ENCODE results near the gene NETO1. TPM values are rescaled to one million over a fixed set of nuclear protein-coding genes. Genes with fewer than 3 reads are reported as not detected.
A peak's percentile ranks its signal among the peaks of the same experiment; 100 is the strongest.

NETO1 gene
- total and polyA plus RNA-seq, 2 of the 4 experiments (the other 2 are of a cell fraction), result 0.29 to 0.36 TPM

DNA sequence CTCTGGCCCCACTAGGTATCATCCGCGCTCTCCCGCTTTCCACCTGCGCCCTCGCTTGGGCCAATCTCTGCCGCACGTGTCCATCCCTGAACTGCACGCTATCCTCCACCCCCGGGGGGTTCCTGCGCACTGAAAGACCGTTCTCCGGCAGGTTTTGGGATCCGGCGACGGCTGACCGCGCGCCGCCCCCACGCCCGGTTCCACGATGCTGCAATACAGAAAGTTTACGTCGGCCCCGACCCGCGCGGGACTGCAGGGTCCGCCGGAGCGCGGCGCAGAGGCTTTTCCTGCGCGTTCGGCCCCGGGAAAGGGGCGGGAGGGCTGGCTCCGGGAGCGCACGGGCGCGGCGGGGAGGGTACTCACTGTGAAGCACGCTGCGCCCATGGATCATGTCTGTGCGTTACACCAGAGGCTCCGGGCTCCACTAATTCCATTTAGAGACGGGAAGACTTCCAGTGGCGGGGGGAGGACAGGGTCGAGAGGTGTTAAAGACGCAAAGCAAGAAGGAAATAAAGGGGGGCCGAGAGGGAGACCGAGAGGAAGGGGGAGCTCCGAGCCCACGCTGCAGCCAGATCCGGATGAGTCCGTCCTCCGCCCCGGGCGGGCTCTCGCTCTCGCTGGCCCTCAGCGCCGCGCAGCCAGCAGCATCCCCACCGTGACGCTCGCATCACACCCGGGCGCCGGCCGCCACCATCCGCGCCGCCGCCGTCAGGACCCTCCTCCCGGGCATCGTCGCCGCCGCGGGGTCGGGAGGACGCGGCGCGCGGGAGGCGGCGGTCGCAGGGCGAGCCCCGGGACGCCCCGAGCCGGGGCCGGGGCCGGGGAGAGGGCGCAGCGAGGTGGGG lies 664 bp downstream of the NETO1 start:
- Histone ChIP-seq H4K91ac (ENCODE audit: insufficient read depth, low read depth, low read length) (no peak overlapping the region), H3K9me1 (ENCODE audit: insufficient read depth, low read length) (no peaks in the 10 kb centered on the region), H4K5ac (ENCODE audit: low read depth, low read length) (no peak overlapping the region), H2AK9ac (replicated peaks; ENCODE audit: low read depth, low read length, poor library complexity) (no peak overlapping the region), H3K27me3 (ENCODE audit: control insufficient read depth, insufficient read depth, low read length) (peaks cover 35% of the 10 kb centered on the region), H2BK20ac (ENCODE audit: low read depth, low read length) (no peak overlapping the region), H2BK5ac (ENCODE audit: low read depth, low read length, poor library complexity, severe bottlenecking) (no peak overlapping the region), H2BK120ac (ENCODE audit: low read depth, low read length) (no peak overlapping the region), H4K20me1 (ENCODE audit: insufficient read depth, low read length) (no peaks in the 10 kb centered on the region), H3K4me1 (ENCODE audit: control insufficient read depth, insufficient read depth, low read length) (0 out of 2 replicates have a peak, but pooled peaks cover 1% of the 10 kb centered on the region), H3K79me1 (ENCODE audit: low read depth in 1 of 2, low read length in 2 of 2) (no peaks in the 10 kb centered on the region), H3K18ac (ENCODE audit: low read depth, low read length) (no peak overlapping the region), H3K23ac (ENCODE audit: low read depth, low read length) (no peak overlapping the region), H3K4me2 (ENCODE audit: low read depth, low read length) (peak overlapping the region; percentile 72), H3K14ac (replicated peaks; ENCODE audit: low read depth, low read length) (no peak overlapping the region), H2AFZ (replicated peaks; ENCODE audit: low read length, poor library complexity) (peak overlapping the region; percentile 70), H2BK15ac (ENCODE audit: low read depth, low read length) (no peak overlapping the region), H3K27ac (ENCODE audit: insufficient read depth, low read length) (no peak overlapping the region), H3K9ac (ENCODE audit: low read depth, low read length) (no peak overlapping the region), H3K36me3 (ENCODE audit: control insufficient read depth, insufficient read depth, low read length) (no peaks in the 10 kb centered on the region), H3K4ac (ENCODE audit: low read depth, low read length) (no peak overlapping the region), H4K8ac (ENCODE audit: low read depth in 2 of 2, low read length in 2 of 2) (no peak overlapping the region), H3K4me3 (ENCODE audit: insufficient read depth, low read depth, low read length) (peak overlapping the region; percentile 25), H3K56ac (ENCODE audit: extremely low read depth, insufficient read depth, low read length) (no peak overlapping the region), H2AK5ac (ENCODE audit: low read depth, low read length) (no peak overlapping the region), H3K9me3 (ENCODE audit: control insufficient read depth, insufficient read depth, low read length) (no peaks in the 10 kb centered on the region)
- BruUV-seq (replicated peaks), result no TSS peak
- ChIA-PET POLR2A (ENCODE audit: unreplicated experiment) (no interaction called here), CTCF (no interaction called here)
- TF ChIP-seq, protein P1, sequence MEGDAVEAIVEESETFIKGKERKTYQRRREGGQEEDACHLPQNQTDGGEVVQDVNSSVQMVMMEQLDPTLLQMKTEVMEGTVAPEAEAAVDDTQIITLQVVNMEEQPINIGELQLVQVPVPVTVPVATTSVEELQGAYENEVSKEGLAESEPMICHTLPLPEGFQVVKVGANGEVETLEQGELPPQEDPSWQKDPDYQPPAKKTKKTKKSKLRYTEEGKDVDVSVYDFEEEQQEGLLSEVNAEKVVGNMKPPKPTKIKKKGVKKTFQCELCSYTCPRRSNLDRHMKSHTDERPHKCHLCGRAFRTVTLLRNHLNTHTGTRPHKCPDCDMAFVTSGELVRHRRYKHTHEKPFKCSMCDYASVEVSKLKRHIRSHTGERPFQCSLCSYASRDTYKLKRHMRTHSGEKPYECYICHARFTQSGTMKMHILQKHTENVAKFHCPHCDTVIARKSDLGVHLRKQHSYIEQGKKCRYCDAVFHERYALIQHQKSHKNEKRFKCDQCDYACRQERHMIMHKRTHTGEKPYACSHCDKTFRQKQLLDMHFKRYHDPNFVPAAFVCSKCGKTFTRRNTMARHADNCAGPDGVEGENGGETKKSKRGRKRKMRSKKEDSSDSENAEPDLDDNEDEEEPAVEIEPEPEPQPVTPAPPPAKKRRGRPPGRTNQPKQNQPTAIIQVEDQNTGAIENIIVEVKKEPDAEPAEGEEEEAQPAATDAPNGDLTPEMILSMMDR (conservative IDR thresholded peaks at IDR 0.05; ENCODE audit: low read depth, low read length), result no peak
- TF ChIP-seq, protein P2, sequence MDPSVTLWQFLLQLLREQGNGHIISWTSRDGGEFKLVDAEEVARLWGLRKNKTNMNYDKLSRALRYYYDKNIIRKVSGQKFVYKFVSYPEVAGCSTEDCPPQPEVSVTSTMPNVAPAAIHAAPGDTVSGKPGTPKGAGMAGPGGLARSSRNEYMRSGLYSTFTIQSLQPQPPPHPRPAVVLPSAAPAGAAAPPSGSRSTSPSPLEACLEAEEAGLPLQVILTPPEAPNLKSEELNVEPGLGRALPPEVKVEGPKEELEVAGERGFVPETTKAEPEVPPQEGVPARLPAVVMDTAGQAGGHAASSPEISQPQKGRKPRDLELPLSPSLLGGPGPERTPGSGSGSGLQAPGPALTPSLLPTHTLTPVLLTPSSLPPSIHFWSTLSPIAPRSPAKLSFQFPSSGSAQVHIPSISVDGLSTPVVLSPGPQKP (IDR thresholded peaks at IDR 0.05; ENCODE audit: borderline replicate concordance, low read depth, low read length), result no peak
- TF ChIP-seq RAD21 (IDR thresholded peaks at IDR 0.05; ENCODE audit: low read length) (no peak), FOS (IDR thresholded peaks at IDR 0.05; ENCODE audit: low read depth, low read length) (no peak), RCOR1 (IDR thresholded peaks at IDR 0.05; ENCODE audit: insufficient replicate concordance, low read length) (no peak), MAZ (IDR thresholded peaks at IDR 0.05; ENCODE audit: borderline replicate concordance, low read depth, low read length) (no peak), CEBPB (IDR thresholded peaks at IDR 0.05; ENCODE audit: low read depth, low read length) (no peak), SMC3 (IDR thresholded peaks at IDR 0.05; ENCODE audit: low read depth, low read length) (no peak)
- dilution Hi-C loops (cut with HindIII; ENCODE audit: low sequenced_read_pairs, unreplicated experiment), result no loop called here
- WGBS, 2 experiments (ENCODE audit: extremely low coverage in 2 of 2, insufficient read length in 1 of 2), result 2% methylated on average over 33 of the region's 102 CpGs; no CpG with 5 or more reads in 1 of the 2 experiments
- intact Hi-C loops (cut with micrococcal nuclease), result no loop called here
- in situ Hi-C loops (cut with MboI; ENCODE audit: low sequenced_read_pairs), result no loop called here
- peak; percentile 25; the same call in 1 of the 2 replicates for ATAC-seq (ENCODE audit: low read depth)
- no peak for DNase-seq
